Spinal cord (tissue), 10 donors: Measurements from ENCODE around the gene ARL15. TPM values are rescaled to one million over a fixed set of nuclear protein-coding genes. Genes with fewer than 3 reads are reported as not detected.

ENCODE experiments used
- DNase-seq, 6 donors: peaks; one replicate each; pipeline versions ENCODE4 v3.0.0 to v3.0.0-alpha.2; 2013 to 2015; ENCODE audit warnings: low spot score in 6 of 6, low read depth in 4 of 6
- H3K27ac ChIP-seq: one replicate; pipeline ENCODE4 v1.5.1; 2013; ENCODE audit warnings: low read depth, low read length, control low read depth
- H3K27me3 ChIP-seq: one replicate; pipeline ENCODE4 v1.6.1; 2013; ENCODE audit warnings: low read length; ENCODE audit not compliant: control insufficient read depth, insufficient read depth
- H3K36me3 ChIP-seq: one replicate; pipeline ENCODE4 v1.6.1; 2013; ENCODE audit warnings: low read length; ENCODE audit not compliant: control insufficient read depth, insufficient read depth
- H3K4me1 ChIP-seq: one replicate; pipeline ENCODE4 v1.6.1; 2013; ENCODE audit warnings: low read length; ENCODE audit not compliant: control insufficient read depth, insufficient read depth
- H3K4me3 ChIP-seq: one replicate; pipeline ENCODE4 v1.5.1; 2013; ENCODE audit warnings: low read depth, low read length, control low read depth
- H3K9me3 ChIP-seq: one replicate; pipeline ENCODE4 v1.6.1; 2013; ENCODE audit warnings: low read length; ENCODE audit not compliant: control insufficient read depth, insufficient read depth
- WGBS: methylation state at CpG from one replicate; pipeline ENCODE4 v1.1.5; 2013; ENCODE audit warnings: missing lambda C conversion rate; ENCODE audit not compliant: insufficient coverage; 5-methylcytosine and 5-hydroxymethylcytosine counted together
- polyA plus RNA-seq, 2 donors: library from polyadenylated mRNA; unstranded; fragments of 120-200 nt; gene quantifications; one replicate each; pipeline ENCODE4 v1.2.1, GENCODE V29; 2013; ENCODE audit not compliant: insufficient read length in 2 of 2
- total RNA-seq, 2 donors: library from RNA; depleted of rRNA in 1 of 2; stranded (reverse); fragments of 120-200 nt in 1 of 2; fragments of >200 nt in 1 of 2; gene quantifications; one replicate each; pipeline versions ENCODE4 v1.2.3 to v1.2.4, GENCODE V29; 2013 to 2014
- donor health status: healthy.

The ARL15 gene
- total and polyA plus RNA-seq, 4 donors, result 24.7 to 67.6 (median 36.4) TPM

- no peak for DNase-seq
- Histone ChIP-seq H3K27me3 (no peaks in the 10 kb centered on the region), H3K9me3 (no peaks in the 10 kb centered on the region), H3K27ac (no peak overlapping the region), H3K4me1 (no peaks in the 10 kb centered on the region), H3K4me3 (no peak overlapping the region), H3K36me3 (no peaks in the 10 kb centered on the region)
- WGBS, result 43% methylated on average over 1 of the region's 1 CpG
Observed at GRCh38 chr5:53882006-53882675, 428.2 kb downstream of the ARL15 start.

GRCh38 chr5:53879708-53880323 is 430.6 kb downstream of the ARL15 start:
- H3K9me3 ChIP-seq, result no peaks in the 10 kb centered on the region
- WGBS, result 81% methylated on average over 2 of the region's 5 CpGs
- H3K4me1 ChIP-seq, result no peaks in the 10 kb centered on the region
- H3K27ac ChIP-seq, result no peak overlapping the region
- no peak overlapping the region for H3K4me3 ChIP-seq
- peak in 1 of 6 donors; percentile 23 for DNase-seq
- no peaks in the 10 kb centered on the region for H3K36me3 ChIP-seq
- H3K27me3 ChIP-seq, result no peaks in the 10 kb centered on the region

GRCh38 chr5:53878015-53878414 is 432.4 kb downstream of the ARL15 start:
- DNase-seq, result no peak
- Histone ChIP-seq H3K27me3 (no peaks in the 10 kb centered on the region), H3K36me3 (no peaks in the 10 kb centered on the region), H3K9me3 (peaks cover 2% of the 10 kb centered on the region), H3K4me1 (no peaks in the 10 kb centered on the region), H3K4me3 (no peak overlapping the region), H3K27ac (no peak overlapping the region)
- WGBS, result 100% methylated on average over 1 of the region's 2 CpGs

- no peak for DNase-seq
- H3K9me3 ChIP-seq, result peaks cover 2% of the 10 kb centered on the region
- 89% methylated on average over 2 of the region's 2 CpGs for WGBS
- H3K36me3 ChIP-seq, result no peaks in the 10 kb centered on the region
- H3K27me3 ChIP-seq, result no peaks in the 10 kb centered on the region
- H3K27ac ChIP-seq, result no peak overlapping the region
- no peak overlapping the region for H3K4me3 ChIP-seq
- H3K4me1 ChIP-seq, result no peaks in the 10 kb centered on the region
Observed at GRCh38 chr5:53877243-53877642, 433.1 kb downstream of the ARL15 start.

- H3K36me3 ChIP-seq, result no peaks in the 10 kb centered on the region
- no peak overlapping the region for H3K27ac ChIP-seq
- H3K4me3 ChIP-seq, result no peak overlapping the region
- H3K27me3 ChIP-seq, result no peaks in the 10 kb centered on the region
- H3K9me3 ChIP-seq, result peaks cover 2% of the 10 kb centered on the region
- DNase-seq, result no peak
- no peaks in the 10 kb centered on the region for H3K4me1 ChIP-seq
- 100% methylated on average over 1 of the region's 1 CpG for WGBS
Observed at GRCh38 chr5:53874409-53874808, 436.0 kb downstream of the ARL15 start.

- peaks cover 2% of the 10 kb centered on the region for H3K9me3 ChIP-seq
- H3K36me3 ChIP-seq, result no peaks in the 10 kb centered on the region
- H3K4me1 ChIP-seq, result no peaks in the 10 kb centered on the region
- H3K27ac ChIP-seq, result no peak overlapping the region
- no peak overlapping the region for H3K4me3 ChIP-seq
- WGBS, result 100% methylated on average over 1 of the region's 3 CpGs
- no peak for DNase-seq
- H3K27me3 ChIP-seq, result no peaks in the 10 kb centered on the region
Observed at GRCh38 chr5:53873235-53873634, 437.1 kb downstream of the ARL15 start.

- no peaks in the 10 kb centered on the region for H3K4me1 ChIP-seq
- WGBS, result 100% methylated on average over 1 of the region's 2 CpGs
- no peak for DNase-seq
- H3K9me3 ChIP-seq, result peaks cover 2% of the 10 kb centered on the region
- no peak overlapping the region for H3K27ac ChIP-seq
- no peaks in the 10 kb centered on the region for H3K36me3 ChIP-seq
- no peak overlapping the region for H3K4me3 ChIP-seq
- H3K27me3 ChIP-seq, result no peaks in the 10 kb centered on the region
Observed at GRCh38 chr5:53871775-53872174, 438.6 kb downstream of the ARL15 start.

- WGBS, result 92% methylated on average over 3 of the region's 5 CpGs
- Histone ChIP-seq H3K4me3 (no peak overlapping the region), H3K4me1 (no peaks in the 10 kb centered on the region), H3K27me3 (no peaks in the 10 kb centered on the region), H3K27ac (no peak overlapping the region), H3K36me3 (no peaks in the 10 kb centered on the region), H3K9me3 (peaks cover 2% of the 10 kb centered on the region)
- no peak for DNase-seq
Observed at GRCh38 chr5:53871050-53871449, 439.3 kb downstream of the ARL15 start.

GRCh38 chr5:53858700-53859456 is 451.5 kb downstream of the ARL15 start:
- no peak overlapping the region for H3K4me3 ChIP-seq
- DNase-seq, result no peak
- H3K36me3 ChIP-seq, result no peaks in the 10 kb centered on the region
- 88% methylated on average over 15 of the region's 17 CpGs for WGBS
- H3K27me3 ChIP-seq, result no peaks in the 10 kb centered on the region
- no peaks in the 10 kb centered on the region for H3K4me1 ChIP-seq
- no peak overlapping the region for H3K27ac ChIP-seq
- peaks cover 3% of the 10 kb centered on the region for H3K9me3 ChIP-seq
